Activated gamma-delta T cell treated with Interleukin-2 at 50 U/mL for 16 hours (primary cell): ENCODE measurements around the gene UBL7.

Experiments
- DNase-seq: peaks from one replicate; pipeline ENCODE4 v3.0.0-alpha.2; 2020

UBL7 gene

GRCh38 chr15:74422652-74423430, 38.1 kb downstream of the UBL7 start:
- DNase-seq, result no peak

DNA sequence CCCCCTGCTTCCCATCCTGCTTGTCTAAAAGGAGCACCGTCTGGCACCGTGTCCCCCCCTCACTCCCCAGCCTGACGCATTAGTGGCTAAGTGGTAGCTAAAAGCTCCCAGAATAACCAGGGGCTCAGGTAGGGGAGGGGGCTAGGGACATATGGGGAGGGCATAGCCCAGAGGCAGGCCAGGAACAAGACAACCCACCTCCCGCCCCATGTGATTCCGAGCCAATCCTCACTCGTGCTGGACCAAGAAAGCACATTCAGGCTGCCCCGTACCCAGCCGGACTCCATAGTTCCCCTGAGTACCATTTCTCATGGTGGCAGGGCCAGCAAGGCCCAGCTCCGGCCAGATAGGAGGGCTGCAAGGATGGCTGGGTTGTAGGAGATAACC, 38.7 kb downstream of the UBL7 start:
- no peak for DNase-seq

GRCh38 chr15:74421302-74422245, 39.4 kb downstream of the UBL7 start:
- no peak for DNase-seq

DNA sequence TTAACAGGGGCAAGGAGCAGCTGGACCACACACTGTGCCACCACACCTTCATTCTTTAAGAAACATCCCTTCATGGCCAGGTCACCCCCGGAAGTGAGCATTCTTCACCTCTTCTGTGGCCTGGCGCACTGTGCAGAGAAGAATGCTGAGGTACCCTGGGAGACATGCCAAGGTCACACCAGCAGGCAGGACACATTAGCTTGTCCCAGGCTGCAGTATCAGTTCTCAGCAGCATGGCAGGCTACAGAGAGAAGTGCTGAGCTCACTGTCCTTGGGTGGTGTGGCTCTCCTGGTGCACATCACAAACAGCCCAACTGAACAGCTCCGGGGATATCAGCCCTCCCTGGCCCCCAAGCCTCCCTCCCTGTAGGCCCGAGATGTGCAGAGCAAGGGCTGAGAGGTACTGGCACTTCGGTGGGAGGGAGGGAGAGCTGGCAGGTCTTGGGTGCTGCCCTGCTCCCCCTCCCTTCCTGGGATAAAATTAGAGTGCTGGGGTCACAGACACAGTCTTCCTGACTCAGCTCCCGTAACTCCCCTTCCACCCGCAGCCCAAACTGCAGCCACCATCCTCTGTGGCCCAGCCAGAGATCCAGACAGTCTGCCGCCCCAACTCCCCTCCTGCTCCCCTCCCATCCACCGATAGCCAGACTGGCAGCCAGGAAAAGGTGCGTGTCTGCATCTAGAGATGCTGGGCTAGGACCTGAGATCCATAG, 40.6 kb downstream of the UBL7 start:
- no peak for DNase-seq

- no peak for DNase-seq
Measured at GRCh38 chr15:74419432-74419831, 41.5 kb downstream of the UBL7 start.

GRCh38 chr15:74418575-74419338, 42.2 kb downstream of the UBL7 start:
- no peak for DNase-seq

- DNase-seq, result no peak
Measured at GRCh38 chr15:74417670-74418069, 43.3 kb downstream of the UBL7 start.

GRCh38 chr15:74417225-74417624, 43.7 kb downstream of the UBL7 start:
- DNase-seq, result no peak

GRCh38 chr15:74415966-74416916, 44.7 kb downstream of the UBL7 start:
- no peak for DNase-seq

GRCh38 chr15:74414603-74415338, 46.2 kb downstream of the UBL7 start:
- DNase-seq, result no peak

- DNase-seq, result no peak
Measured at GRCh38 chr15:74414081-74414580, 46.8 kb downstream of the UBL7 start.

DNA sequence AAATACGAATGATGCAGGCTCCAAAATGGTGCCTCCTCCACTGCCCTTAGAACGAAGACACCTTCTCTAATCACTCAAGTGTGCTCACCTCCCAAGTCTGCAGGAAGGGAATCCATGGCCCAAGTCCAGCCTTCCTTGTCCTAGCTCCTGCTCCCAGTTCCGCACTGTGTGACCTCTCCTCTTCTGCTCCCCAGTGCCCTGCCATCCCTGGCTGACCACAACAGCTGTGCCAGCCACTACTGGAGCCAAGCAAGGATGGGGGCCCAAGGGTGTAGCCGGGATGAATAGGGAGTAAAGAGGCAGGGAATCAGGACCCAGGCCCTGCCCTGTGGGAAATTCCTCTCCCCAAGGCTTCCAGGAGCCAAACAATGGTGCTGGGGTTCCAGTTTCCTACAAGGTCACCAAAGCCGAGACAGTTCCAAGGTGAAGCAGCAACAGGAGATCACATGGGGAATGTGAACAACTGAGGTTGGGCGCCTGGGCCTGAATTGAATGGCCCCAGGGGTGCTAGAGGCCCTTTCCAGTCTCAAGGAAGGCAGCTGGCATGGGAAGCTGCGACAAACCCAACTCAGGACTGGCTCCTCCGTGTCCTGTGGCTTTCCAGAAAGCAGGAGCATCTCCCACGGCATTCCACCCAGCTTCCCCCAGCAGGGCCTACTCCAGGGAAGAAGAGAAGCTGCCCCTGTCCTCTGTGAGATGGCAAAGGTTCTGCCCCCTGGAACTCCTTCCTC, 47.4 kb downstream of the UBL7 start:
- no peak for DNase-seq

DNA sequence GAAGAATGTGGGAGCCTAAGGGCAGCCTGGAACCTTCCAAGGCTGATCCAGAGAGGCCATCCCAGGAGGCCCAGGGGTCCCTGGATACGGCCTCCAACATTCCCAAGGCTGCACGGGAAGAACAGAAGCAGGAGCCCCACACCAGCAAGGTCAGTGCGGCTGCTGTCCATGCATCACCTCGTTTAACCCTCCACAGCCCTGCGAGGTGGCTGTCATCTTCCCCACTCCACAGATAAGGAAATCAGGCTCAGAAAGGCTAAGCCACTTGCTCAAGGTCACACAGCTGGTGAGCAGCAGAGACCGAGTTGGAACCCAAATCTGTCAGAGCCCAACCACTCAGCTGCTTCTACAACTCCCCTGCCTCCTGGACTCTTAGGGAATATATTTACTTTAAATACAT, 48.8 kb downstream of the UBL7 start:
- no peak for DNase-seq

GRCh38 chr15:74411686-74412085, 49.3 kb downstream of the UBL7 start:
- DNase-seq, result no peak

GRCh38 chr15:74410502-74410901, 50.5 kb downstream of the UBL7 start:
- DNase-seq, result no peak

DNA sequence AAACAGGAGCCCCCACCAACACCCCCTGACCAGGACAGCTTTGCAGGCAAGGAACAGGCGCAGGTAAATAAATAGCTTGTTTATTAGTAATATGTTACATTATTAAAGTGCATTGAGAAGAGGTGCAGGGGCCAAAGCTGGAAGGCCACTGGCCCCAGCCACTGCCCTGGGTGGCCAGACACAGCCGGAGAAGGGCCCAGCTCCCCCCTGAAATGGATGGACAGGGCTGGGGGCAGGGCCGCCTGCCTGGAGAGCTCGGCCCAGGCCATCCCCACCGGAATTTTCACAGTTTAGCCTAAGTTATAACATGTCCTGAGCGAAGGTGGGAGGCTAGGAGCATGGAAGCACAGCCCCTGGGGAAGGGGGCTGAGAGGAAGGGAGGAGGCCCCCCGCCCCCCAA, 51.7 kb downstream of the UBL7 start:
- no peak for DNase-seq

- no peak for DNase-seq
Measured at GRCh38 chr15:74408815-74409214, 52.1 kb downstream of the UBL7 start.

- DNase-seq, result no peak
Measured at GRCh38 chr15:74408385-74408784, 52.6 kb downstream of the UBL7 start.

DNA sequence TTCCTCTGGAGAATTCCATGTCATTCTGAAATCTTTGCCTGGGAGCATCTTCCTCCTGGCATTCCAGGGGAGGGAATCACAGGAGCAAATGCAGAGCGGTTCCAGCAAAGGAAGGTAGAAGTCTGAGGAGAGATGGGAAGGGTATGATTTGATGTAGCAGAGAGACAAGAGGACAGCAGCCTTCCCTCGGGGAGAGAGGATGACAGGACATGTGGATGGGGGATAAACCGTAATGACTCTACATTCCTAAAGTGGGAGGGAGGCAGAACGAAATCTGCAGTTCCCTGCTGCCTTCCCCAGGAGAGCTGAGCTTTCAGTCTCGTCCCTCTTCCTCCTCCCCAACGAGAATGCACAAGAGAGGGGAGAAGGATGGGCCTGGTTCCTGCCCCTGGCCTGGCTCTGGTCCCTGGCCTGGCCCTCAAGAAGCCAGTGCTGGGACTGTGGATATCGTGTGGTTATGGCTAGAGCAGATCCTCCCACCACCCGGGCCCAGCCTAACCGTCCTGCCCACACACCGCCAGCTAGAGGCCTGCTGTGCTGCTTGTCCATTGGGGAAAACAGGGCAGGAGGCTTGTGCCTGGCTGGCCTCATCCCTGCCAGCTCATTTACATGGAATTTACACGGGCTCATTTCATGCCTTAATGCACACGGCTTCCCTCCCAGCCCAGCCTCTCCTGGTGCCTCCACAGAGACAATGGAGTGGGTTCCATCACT, 53.8 kb downstream of the UBL7 start:
- DNase-seq, result no peak
